Measurements from ENCODE around the gene NSUN5. TPM values are rescaled to one million over a fixed set of nuclear protein-coding genes. Genes with fewer than 3 reads are reported as not detected.
"Not testable (repeated sequence)": the region's sequence is repeated elsewhere in the genome, so short reads cannot be mapped to it uniquely, and the experiment has no call there.

The NSUN5 gene
- total RNA-seq, 4 donors from 2014 or later = 14.9 to 27.3 (median 21.1) TPM

DNA sequence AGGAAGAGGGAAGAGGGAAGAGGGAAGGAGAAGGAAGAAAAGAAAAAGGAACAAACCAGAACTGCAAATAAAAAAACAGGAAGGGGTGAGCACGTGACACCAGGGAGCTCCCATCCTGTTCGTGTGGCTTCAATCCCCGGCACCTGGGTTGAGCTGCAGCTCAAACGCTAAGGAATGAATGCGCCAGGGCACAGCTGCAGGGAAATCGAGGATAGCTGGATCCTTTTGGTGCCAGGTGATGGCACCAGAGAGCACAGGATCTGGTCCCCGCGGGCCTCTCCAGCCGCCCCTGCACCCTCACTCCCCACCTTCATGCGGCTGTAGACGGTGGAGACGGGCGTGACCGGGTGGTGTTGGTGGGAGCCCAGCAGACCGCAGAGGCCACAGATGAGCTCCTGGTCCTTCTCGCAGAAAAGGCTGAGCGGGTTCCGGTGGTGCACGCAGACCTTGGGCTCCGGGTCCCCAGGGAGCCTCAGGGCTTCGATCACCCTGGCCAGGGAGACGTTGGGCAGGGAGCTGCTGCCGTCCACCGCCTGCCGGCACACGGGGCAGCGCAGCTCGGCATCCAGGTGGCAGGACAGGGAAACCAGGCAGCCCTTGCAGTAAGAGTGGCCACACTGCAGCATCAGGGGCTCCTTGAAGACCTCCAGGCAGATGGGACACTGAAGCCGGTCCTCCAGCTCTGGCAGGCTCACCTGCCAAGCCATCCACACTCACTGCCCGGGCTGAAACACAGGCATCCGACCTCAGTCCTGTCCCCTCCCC is 15.6 kb upstream of the NSUN5 start:
- H3K27ac ChIP-seq, H3K27me3 ChIP-seq, H3K9me3 ChIP-seq, DNase-seq, H3K36me3 ChIP-seq: not testable (repeated sequence)
- 1 to 11% methylated on average over 9 to 11 of the region's 31 CpGs for WGBS, 2 donors
- TF ChIP-seq CTCF (IDR thresholded peaks at IDR 0.05) = peak in 5 of 6 experiments; percentile 20 to 53 (median 27)
- intact Hi-C loops (cut with DNase I) = loop anchor here (10.0 kb wide), 1 partner anchor 111 kb away; the partner anchor contains the start of gene FZD9
- Histone ChIP-seq H3K4me3 (peak overlapping the region in 1 of 4 donors; percentile 44), H3K4me1 (peaks cover 0 to 11% (median 4%) of the 10 kb centered on the region in 3 donors)

- not testable (repeated sequence) for H3K9me3 ChIP-seq, H3K27ac ChIP-seq, H3K36me3 ChIP-seq, H3K27me3 ChIP-seq, DNase-seq
- WGBS, 2 donors = 60 to 63% methylated on average over 5 of the region's 5 CpGs
- Histone ChIP-seq H3K4me3 (peak overlapping the region in 1 of 4 donors; percentile 44), H3K4me1 (peaks cover 0 to 11% (median 4%) of the 10 kb centered on the region in 3 donors)
- intact Hi-C loops (cut with DNase I) = loop anchor here (10.0 kb wide), 1 partner anchor 111 kb away; the partner anchor contains the start of gene FZD9
Observed at GRCh38 chr7:73323434-73324080, 14.9 kb upstream of the NSUN5 start.

DNA sequence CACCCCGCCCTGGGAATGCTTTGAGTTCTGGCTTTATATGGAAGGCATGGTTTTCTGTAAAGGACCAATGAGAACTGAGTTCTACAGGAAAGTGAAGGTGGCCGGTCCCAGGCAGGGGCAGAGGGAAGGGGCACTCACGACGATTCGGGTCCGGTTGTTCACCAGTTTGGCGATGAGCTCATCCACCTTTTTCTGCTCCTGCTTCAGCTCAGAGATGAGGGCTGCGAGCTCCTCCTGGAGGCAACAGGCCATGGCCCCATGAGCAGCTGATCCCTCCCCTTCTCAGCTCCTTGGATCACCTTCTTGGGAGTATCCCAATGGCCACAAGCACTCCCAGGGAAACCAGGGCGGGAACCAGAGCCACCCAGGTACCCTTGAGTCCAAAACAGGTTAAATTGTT is 11.4 kb upstream of the NSUN5 start:
- not testable (repeated sequence) for H3K9me3 ChIP-seq, DNase-seq, H3K27ac ChIP-seq, H3K4me3 ChIP-seq, H3K36me3 ChIP-seq, H3K27me3 ChIP-seq
- peaks cover 0 to 11% (median 4%) of the 10 kb centered on the region in 3 donors for H3K4me1 ChIP-seq
- WGBS, 2 donors = 90% methylated on average over 2 of the region's 9 CpGs; no CpG with 5 or more reads in 1 of the 2 donors
- intact Hi-C loops (cut with DNase I) = loop anchor here (10.0 kb wide), 1 partner anchor 115 kb away; the partner anchor contains the start of gene FZD9

DNA sequence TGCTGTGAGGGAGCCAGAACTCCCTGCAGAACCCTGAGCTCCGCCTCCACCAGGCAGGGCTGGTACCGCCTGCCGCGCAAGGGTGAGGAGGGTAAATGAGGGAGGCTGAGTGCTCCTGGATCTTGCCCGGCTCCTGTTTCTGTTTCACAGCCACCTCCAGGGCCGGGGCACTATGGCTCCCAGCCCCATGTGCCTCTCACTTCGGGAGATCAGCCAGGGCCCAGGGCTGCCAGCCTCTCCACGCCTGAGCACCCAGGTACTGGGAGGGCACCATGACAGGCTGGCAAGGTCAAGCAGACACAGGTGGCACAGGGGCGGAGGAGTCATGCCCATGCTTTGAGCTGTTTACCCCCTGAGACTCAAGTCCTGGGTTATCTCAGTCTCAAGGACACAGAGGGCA is 10.9 kb upstream of the NSUN5 start:
- DNase-seq; H3K36me3 ChIP-seq; H3K27me3 ChIP-seq; H3K4me3 ChIP-seq; H3K27ac ChIP-seq; intact Hi-C loops (cut with DNase I); H3K9me3 ChIP-seq: not testable (repeated sequence)
- H3K4me1 ChIP-seq = peaks cover 0 to 10% (median 4%) of the 10 kb centered on the region in 3 donors
- no CpG with 5 or more reads among the region's 9 CpGs for WGBS, 2 donors

DNA sequence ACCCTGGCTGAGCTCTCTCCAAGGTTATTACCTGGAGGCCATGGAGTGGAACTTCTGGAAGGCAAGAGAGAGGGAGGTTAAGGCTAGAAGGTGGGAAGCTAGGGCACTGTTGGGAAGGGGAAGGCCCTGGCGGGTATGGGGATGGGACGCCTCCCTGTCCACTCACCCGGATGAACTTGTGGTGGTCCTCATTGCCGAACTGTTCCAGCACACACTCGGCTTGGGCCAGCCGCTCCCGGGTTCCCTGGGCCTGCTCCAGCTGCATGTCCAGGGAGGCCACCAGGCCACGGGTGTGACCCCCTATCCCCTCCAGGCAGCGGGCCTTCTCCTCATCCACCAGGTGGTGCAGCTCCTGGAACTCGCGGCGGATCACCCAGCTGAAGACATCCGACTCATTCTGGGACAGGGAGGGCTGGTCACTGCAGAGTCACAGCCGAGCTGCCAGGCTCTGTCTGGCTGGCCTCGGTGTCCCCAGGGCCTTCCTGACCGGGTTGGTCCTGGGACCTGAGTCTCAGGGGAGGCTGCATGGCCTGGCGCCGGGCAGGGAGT is 10.1 kb upstream of the NSUN5 start:
- WGBS, 2 donors = 87 to 88% methylated on average over 3 to 5 of the region's 18 CpGs

DNA sequence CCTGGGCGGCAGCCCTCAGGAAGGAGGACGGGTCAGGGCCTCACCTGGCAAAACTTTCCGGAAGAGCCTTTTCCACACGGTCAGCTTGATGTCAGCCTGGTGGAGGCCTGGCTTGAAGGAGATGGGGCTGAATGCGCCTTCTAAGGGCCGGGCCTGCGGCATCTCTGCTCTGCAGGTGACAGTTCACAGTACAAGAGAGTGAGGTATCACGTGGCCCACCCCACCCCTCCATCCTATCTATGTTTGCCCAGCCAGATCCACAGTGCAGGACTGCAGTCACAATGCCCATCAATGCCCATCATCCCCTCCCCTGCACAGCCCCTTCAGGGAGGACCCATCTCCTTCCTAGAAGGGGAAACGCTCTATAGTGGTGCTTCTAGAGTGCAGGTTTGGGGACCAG is 7.9 kb upstream of the NSUN5 start:
- TF ChIP-seq CTCF (IDR thresholded peaks at IDR 0.05) (no peak), POLR2A (IDR thresholded peaks at IDR 0.05) (no peak)
- intact Hi-C loops (cut with DNase I) = no loop called here
- Histone ChIP-seq H3K27me3 (no peaks in the 10 kb centered on the region), H3K4me1 (no peaks in the 10 kb centered on the region), H3K27ac (no peak overlapping the region), H3K9me3 (no peaks in the 10 kb centered on the region), H3K4me3 (no peak overlapping the region), H3K36me3 (no peaks in the 10 kb centered on the region)
- whole genome bisulfite sequencing, 2 donors = 87 to 94% methylated on average over 5 to 8 of the region's 9 CpGs
- no peak for DNase-seq

More for the DNA sequence above, 10.1 kb upstream of the NSUN5 start:
- H3K27me3 ChIP-seq; H3K27ac ChIP-seq; H3K4me3 ChIP-seq; intact Hi-C loops (cut with DNase I); DNase-seq; H3K36me3 ChIP-seq; H3K9me3 ChIP-seq; H3K4me1 ChIP-seq: not testable (repeated sequence)

- no peaks in the 10 kb centered on the region for H3K9me3 ChIP-seq
- whole genome bisulfite sequencing, 2 donors = 55 to 69% methylated on average over 2 to 4 of the region's 5 CpGs
- H3K27me3 ChIP-seq = no peaks in the 10 kb centered on the region
- TF ChIP-seq POLR2A (IDR thresholded peaks at IDR 0.05) (no peak), CTCF (IDR thresholded peaks at IDR 0.05) (no peak)
- H3K27ac ChIP-seq = no peak overlapping the region
- no peak for DNase-seq
- H3K4me3 ChIP-seq = no peak overlapping the region
- peaks cover 0 to 3% (median 1%) of the 10 kb centered on the region in 3 donors for H3K4me1 ChIP-seq
- intact Hi-C loops (cut with DNase I) = no loop called here
- no peaks in the 10 kb centered on the region for H3K36me3 ChIP-seq
Observed at GRCh38 chr7:73314271-73314670, 5.6 kb upstream of the NSUN5 start.

Data from esophagus squamous epithelium (tissue), 5 donors.